GM03348 (cell line): ENCODE measurements around the gene RFWD3.
A peak's percentile ranks its signal among the peaks of the same experiment; 100 is the strongest.
"Not testable (repeated sequence)": the region's sequence is repeated elsewhere in the genome, so short reads cannot be mapped to it uniquely, and the experiment has no call there.

Source experiments
- DNase-seq: peaks from one replicate; pipeline ENCODE4 v3.0.0; 2012; ENCODE audit warnings: low spot score

Gene RFWD3, protein sequence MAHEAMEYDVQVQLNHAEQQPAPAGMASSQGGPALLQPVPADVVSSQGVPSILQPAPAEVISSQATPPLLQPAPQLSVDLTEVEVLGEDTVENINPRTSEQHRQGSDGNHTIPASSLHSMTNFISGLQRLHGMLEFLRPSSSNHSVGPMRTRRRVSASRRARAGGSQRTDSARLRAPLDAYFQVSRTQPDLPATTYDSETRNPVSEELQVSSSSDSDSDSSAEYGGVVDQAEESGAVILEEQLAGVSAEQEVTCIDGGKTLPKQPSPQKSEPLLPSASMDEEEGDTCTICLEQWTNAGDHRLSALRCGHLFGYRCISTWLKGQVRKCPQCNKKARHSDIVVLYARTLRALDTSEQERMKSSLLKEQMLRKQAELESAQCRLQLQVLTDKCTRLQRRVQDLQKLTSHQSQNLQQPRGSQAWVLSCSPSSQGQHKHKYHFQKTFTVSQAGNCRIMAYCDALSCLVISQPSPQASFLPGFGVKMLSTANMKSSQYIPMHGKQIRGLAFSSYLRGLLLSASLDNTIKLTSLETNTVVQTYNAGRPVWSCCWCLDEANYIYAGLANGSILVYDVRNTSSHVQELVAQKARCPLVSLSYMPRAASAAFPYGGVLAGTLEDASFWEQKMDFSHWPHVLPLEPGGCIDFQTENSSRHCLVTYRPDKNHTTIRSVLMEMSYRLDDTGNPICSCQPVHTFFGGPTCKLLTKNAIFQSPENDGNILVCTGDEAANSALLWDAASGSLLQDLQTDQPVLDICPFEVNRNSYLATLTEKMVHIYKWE

GRCh38 chr16:74666425-74667254, at the start of gene RFWD3:
Gene RFWD3 (minus strand): TSS chr16:74666877. CDS start chr16:74661449, 5,428 bp downstream.
- DNase-seq, result peak; percentile 100

- DNase-seq, result no peak
Observed at GRCh38 chr16:74716355-74716754, 49.7 kb upstream of the RFWD3 start.

- DNase-seq, result no peak
Observed at GRCh38 chr16:74713876-74714275, 47.2 kb upstream of the RFWD3 start.

- no peak for DNase-seq
Observed at GRCh38 chr16:74713325-74713724, 46.6 kb upstream of the RFWD3 start.

- DNase-seq, result no peak
Observed at GRCh38 chr16:74711938-74712337, 45.3 kb upstream of the RFWD3 start.

- DNase-seq, result no peak
Observed at GRCh38 chr16:74710401-74710800, 43.7 kb upstream of the RFWD3 start.

GRCh38 chr16:74709441-74709877, 42.8 kb upstream of the RFWD3 start:
- DNase-seq, result peak; percentile 88

- DNase-seq, result peak; percentile 74
Observed at GRCh38 chr16:74700438-74701225, 34.0 kb upstream of the RFWD3 start, which contains the start of gene MLKL. Gene MLKL (minus strand): TSS chr16:74700862. CDS start chr16:74695757, 5,105 bp downstream.

- DNase-seq, result peak; percentile 69
Observed at GRCh38 chr16:74700116-74700437, 33.4 kb upstream of the RFWD3 start.

DNA sequence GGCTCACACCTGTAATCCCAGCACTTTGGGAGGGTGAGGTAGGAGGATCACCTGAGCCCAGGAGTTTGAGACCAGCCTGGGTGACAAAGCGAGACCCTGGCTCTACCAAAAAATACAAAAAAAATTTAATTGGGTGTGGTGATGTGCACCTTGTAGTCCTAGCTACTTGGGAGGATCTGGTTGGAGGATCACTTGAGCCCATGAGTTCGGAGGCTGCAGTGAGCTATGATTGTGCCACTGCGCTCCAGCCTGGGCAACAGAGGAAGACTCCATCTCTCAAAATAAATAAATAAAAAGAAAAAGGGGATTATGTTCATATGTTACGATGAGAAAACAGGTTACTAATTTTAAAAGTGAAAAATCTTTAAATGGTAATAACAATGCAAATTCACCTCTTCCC, 33.0 kb upstream of the RFWD3 start:
- no peak for DNase-seq

- no peak for DNase-seq
Observed at GRCh38 chr16:74698222-74698621, 31.5 kb upstream of the RFWD3 start.

DNA sequence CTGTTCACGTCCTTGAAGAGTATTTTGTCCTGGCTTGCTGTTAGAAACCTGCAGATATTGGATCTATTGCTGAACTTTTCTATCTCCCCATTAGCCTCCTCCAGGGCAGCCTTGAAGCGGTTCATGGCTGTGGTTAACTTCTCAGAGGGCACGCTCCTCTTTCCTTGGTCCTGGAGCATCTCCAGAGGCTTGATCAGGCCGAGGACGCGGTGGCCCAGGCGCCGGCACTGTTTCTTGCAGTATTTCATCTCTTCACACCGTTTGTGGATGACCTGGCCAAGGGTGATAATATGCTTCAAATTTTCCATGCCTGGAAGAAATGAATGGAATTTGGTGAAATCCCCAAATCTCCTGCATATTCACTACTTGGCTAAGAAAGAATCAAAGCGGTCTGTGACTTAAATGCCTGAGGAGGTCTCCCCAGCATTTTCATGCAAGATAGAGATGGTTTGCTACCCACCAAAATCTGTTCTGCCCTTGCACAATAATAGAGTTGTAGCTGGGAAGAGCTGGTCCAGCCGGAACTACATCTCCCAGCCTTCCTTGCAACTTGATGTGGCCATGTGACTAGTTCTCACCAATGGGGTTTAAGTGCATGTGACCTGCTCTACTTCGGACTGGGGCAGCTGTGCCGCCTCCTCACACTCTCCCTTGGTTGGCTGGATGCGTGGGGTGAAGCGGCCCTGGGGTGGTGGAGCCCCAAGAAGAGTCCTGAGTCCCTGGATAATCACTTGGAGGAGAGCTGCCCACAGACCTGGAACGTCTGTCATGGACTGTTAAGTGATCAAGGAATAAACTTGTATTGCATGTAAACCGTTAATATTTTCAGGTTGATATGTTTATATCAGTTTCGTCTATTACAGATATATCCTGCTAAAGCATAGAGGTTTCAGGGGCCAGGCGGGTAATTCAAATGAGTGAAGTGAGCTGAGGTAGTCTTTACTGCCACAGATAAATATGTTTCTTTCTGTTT, 29.1 kb upstream of the RFWD3 start:
- peak; percentile 93 for DNase-seq

GRCh38 chr16:74691093-74691855, 24.6 kb upstream of the RFWD3 start:
- DNase-seq, result peak; percentile 14

GRCh38 chr16:74682556-74682955, 15.9 kb upstream of the RFWD3 start:
- no peak for DNase-seq

DNA sequence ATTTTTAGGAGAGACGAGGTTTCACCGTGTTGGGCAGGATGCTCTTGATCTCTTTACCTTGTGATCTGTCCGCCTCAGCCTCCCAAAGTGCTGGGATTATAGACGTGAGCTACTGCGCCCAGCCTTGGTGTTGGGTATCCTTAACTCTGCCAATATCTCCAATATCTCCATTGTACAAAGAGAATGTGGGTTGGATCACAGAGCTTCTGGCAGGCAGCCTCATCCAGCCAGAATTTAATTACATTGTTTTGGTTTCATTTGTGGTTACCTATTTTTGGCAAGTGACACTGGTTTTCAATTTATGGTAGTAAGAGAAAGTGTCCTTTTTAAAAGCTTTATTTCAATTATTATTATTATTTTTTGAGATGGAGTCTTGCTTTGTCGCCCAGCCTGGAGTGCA, 14.0 kb upstream of the RFWD3 start:
- no peak for DNase-seq

DNA sequence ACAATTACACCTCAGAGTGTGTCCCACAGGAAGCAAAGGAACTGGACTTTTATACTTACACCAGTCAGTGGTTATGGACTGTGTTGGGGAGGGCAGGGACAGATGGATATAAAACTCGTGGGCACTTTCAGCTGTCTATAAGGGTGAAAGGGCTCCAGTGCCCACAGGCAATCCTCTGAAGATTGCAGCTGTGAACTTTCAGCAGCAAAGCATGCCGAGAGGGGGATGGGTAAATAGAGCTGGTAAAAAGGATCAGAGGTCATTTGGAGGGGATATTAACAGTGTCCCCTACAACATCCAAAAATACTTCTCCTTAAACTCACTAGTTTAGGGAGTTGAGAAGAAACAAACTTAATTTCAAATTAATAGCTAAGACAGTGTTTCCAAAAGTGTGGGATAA, 13.3 kb upstream of the RFWD3 start:
- DNase-seq, result no peak

DNA sequence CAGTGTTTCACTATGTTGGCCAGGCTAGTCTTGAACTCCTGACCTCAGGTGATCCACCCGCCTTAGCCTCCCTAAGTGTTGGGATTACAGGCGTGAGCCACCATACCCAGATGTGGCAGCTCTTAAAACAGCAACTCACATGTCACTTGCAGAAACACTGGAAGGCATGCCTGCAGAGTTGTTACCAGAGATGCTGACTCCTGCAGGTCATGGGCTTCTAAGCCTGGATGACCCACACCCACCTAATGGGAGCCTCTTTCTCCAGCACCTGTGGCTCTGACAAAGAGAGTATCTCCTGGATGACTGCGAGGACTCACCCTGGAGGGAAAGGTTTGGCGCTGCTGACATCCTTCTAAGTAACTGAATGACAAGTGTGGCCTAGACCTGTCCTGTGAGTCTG, 11.2 kb upstream of the RFWD3 start:
- DNase-seq, result no peak

- DNase-seq, result no peak
Observed at GRCh38 chr16:74673876-74674275, 7.2 kb upstream of the RFWD3 start.

DNA sequence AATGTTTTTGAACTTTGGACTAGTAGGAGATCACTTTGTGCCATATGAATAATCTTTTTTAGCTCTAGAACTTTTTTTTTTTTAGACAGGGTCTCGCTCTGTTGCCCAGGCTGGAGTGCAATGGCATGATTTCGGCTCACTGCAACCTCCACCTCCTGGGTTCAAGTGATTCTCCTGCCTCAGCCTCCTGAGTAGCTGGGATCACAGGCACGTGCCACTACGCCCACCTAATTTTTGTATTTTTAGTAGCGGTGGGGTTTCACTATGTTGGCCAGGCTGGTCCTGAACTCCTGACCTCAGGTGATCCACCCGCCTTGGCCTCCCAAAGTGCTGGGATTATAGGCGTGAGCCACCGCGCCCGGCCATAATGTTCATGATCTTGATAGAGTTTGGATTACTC, 2.2 kb upstream of the RFWD3 start:
- not testable (repeated sequence) for DNase-seq
